GM19467 (cell line): ENCODE measurements around the gene PNMA8B.
"Not testable (repeated sequence)": the region's sequence is repeated elsewhere in the genome, so short reads cannot be mapped to it uniquely, and the experiment has no call there.

ENCODE experiments used
- ATAC-seq: cut with Tn5 transposase; IDR thresholded peaks from one replicate; pipeline ENCODE4 v1.9.1; 2021; ENCODE audit warnings: mild to moderate bottlenecking, moderate library complexity; ENCODE audit not compliant: unreplicated experiment

The PNMA8B gene

DNA sequence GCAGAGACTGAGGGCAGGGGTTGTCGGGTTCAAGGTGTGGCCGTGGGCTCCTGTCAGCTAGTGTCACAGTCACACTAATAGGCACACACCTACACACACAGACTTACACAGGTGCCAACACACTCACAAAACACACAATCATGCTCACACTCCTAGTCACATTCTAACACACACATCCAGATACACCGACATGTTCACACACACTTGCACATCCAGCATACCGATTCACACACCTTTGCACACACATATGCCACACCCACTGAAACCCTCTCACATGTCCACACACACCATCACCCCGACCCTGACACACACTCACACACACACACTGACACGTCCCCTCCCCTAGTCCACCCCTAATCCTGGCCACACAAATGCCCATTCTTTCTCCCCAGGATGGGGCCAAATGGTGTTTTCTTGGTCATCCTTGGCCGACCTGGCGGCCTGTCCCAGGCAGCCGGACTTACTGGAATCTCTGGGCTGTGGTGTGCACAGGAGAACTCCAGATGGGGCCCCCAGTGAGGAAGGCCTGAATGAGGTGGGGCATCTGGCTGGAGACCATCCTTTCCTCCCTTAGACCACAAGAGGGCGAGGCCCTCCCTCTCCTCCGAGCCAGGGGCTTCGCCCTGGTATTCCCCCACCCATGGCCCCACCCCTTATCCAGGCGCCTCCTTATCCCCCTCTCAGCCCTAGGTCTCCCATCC lies 19.1 kb upstream of the PNMA8B start:
- ATAC-seq, result no peak

GRCh38 chr19:46513461-46514236 lies 18.0 kb upstream of the PNMA8B start:
- ATAC-seq, result no peak

- no peak for ATAC-seq
Measured at GRCh38 chr19:46511237-46511636, 15.6 kb upstream of the PNMA8B start.

- no peak for ATAC-seq
Measured at GRCh38 chr19:46508206-46508605, 12.5 kb upstream of the PNMA8B start.

DNA sequence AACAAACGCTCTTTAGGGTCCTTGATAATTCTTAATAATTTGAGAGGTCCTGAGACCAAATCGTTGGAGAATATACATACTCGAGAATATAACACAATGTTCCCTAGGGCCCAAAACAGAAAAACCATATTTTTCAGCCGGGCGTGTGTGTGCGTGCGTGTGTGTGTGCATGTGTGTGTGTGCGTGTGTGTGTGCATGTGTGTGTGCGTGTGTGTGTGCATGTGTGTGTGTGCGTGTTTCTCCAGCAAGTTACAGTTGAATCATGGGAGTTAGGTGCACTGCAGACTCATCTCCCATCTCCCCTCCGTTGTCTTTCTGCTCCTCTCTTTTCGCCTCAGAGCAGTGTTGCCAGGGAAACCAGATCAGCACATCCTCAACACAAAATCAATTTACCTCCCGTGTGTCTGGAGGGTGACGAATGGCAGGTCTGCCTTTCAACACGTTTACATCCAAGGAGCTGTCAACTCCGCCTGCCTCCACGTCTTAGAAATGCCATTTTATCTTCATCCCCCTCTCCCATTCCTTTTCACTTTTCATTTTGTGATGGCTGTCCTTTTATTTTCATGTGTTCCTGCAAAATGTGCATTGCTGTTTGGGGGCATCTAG lies 8.3 kb upstream of the PNMA8B start:
- ATAC-seq, result no peak

- ATAC-seq, result no peak
Measured at GRCh38 chr19:46502891-46503290, 7.2 kb upstream of the PNMA8B start.

DNA sequence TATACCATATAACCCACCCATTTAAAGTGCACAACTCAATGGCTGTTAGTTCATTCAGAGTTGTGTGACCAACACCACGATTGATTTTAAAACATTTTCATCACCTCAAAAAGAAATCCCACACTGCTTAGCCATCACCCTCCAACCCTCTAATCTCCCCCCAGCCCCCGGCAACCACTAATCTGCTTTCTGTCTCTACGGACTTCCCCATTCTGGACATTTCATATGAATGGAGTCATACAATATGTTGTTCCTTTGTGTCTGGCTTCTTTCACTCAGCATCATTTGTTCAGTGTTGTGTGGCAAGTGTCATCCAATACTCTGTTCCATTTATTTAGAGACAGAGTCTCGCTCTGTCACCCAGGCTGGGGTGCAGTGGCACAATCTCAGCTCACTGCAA lies 4.0 kb upstream of the PNMA8B start:
- ATAC-seq, result no peak

- ATAC-seq, result no peak
Measured at GRCh38 chr19:46497773-46498172, 2.1 kb upstream of the PNMA8B start.

DNA sequence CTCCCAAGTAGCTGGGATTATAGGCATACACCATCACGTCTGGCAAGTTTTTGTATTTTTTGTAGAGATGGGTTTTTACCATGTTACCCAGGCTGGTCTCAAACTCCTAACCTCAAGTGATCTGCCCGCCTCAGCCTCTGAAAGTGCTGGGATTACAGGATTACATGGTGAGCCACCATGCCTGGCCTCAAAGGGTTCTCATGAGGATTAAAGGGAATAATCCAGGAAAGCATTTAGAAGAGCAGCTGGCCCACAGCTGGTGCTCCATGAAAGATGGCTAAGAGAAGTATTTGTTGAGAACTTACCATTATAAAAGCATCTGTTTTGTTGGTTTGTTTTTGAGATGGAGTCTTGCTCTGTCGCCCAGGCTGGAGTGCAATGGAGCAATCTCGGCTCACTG lies 1.2 kb upstream of the PNMA8B start:
- ATAC-seq, result not testable (repeated sequence)

GRCh38 chr19:46496304-46496703 lies 637 bp upstream of the PNMA8B start:
- no peak for ATAC-seq

- no peak for ATAC-seq
Measured at GRCh38 chr19:46494941-46495785, 504 bp downstream of the PNMA8B start.

- ATAC-seq, result no peak
Measured at GRCh38 chr19:46494146-46494940, 1.3 kb downstream of the PNMA8B start.

GRCh38 chr19:46493236-46494145 lies 2.2 kb downstream of the PNMA8B start:
- no peak for ATAC-seq

DNA sequence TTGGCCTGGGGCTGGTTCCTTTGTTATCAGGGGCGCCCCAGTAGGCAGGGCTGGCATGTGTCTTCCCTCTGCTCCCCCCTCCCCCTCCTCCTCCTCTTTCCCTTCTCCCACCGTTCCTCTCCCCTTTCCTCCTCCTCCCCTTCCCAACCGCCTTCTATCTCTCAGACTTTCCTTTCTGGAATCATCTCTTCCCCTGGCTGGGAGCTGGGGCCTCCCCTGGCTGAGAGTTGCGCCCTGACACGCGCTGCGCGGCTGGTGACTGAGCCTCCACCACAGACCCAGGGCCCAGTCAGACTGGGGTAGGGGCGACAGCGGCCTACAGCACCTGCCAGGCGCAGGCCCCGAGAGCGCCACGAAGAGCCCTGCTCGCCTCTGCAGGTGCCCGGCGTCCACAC lies 2.8 kb downstream of the PNMA8B start:
- no peak for ATAC-seq

- ATAC-seq, result no peak
Measured at GRCh38 chr19:46491975-46492682, 3.5 kb downstream of the PNMA8B start.

DNA sequence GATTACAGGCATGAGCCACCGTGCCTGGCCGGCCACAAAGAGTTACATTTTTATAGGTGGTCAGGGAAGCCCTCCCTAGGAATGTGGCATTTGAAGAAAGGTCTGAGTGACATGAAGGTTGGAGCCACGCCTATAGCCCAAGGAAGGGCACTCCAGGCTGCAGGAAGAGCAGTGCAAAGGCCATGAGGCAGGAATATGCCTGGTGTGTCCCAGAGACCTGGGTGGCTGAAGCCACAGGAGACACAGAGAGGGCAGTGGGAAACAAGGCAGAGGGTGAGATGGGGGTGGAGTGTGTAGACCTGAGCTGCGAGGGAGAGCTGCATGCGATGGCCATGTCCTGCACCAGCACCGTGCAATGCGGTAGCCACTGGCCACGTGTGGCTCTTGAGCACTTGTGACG lies 4.9 kb downstream of the PNMA8B start:
- ATAC-seq, result no peak

GRCh38 chr19:46489445-46490272 lies 6.0 kb downstream of the PNMA8B start:
- no peak for ATAC-seq

- no peak for ATAC-seq
Measured at GRCh38 chr19:46488551-46488950, 7.1 kb downstream of the PNMA8B start.
